ENCODE data around the gene VWC2L.

VWC2L gene

GRCh38 chr2:214410918-214411554 is at the start of gene VWC2L:
Gene VWC2L, plus strand, starts transcription at chr2:214411054. Its CDS starts 3,140 bp downstream, at chr2:214414194.
- peak; percentile 67 for DNase-seq (ENCODE audit: low read depth)
- H3K4me3 ChIP-seq (ENCODE audit: low read depth, low read length) = no peak within 1 kb of the TSS
- no peak for TF ChIP-seq CTCF (IDR thresholded peaks at IDR 0.05; ENCODE audit: insufficient read depth, low read depth, low read length, missing control alignments)

GRCh38 chr2:214361116-214361515 is 49.7 kb upstream of the VWC2L start:
- TF ChIP-seq CTCF (IDR thresholded peaks at IDR 0.05; ENCODE audit: insufficient read depth, low read depth, low read length, missing control alignments) = no peak
- no peak for DNase-seq (ENCODE audit: low read depth)
- no peak overlapping the region for H3K4me3 ChIP-seq (ENCODE audit: low read depth, low read length)

GRCh38 chr2:214365549-214365948 is 45.3 kb upstream of the VWC2L start:
- no peak overlapping the region for H3K4me3 ChIP-seq (ENCODE audit: low read depth, low read length)
- no peak for TF ChIP-seq CTCF (IDR thresholded peaks at IDR 0.05; ENCODE audit: insufficient read depth, low read depth, low read length, missing control alignments)

GRCh38 chr2:214367171-214367570 is 43.7 kb upstream of the VWC2L start:
- no peak for TF ChIP-seq CTCF (IDR thresholded peaks at IDR 0.05; ENCODE audit: insufficient read depth, low read depth, low read length, missing control alignments)
- no peak overlapping the region for H3K4me3 ChIP-seq (ENCODE audit: low read depth, low read length)
- DNase-seq (ENCODE audit: low read depth) = no peak

More at GRCh38 chr2:214365549-214365948, 45.3 kb upstream of the VWC2L start:
- no peak for DNase-seq (ENCODE audit: low read depth)

GRCh38 chr2:214376618-214377285 is 34.1 kb upstream of the VWC2L start:
- no peak for DNase-seq (ENCODE audit: low read depth)
- H3K4me3 ChIP-seq (ENCODE audit: low read depth, low read length) = no peak overlapping the region
- no peak for TF ChIP-seq CTCF (IDR thresholded peaks at IDR 0.05; ENCODE audit: insufficient read depth, low read depth, low read length, missing control alignments)

- no peak for DNase-seq (ENCODE audit: low read depth)
- no peak for TF ChIP-seq CTCF (IDR thresholded peaks at IDR 0.05; ENCODE audit: insufficient read depth, low read depth, low read length, missing control alignments)
- no peak overlapping the region for H3K4me3 ChIP-seq (ENCODE audit: low read depth, low read length)
Measured at GRCh38 chr2:214377286-214377624, 33.6 kb upstream of the VWC2L start.

All from GM12865 (cell line).